Measurements from ENCODE around the gene PPP2R5C.

PPP2R5C gene

DNA sequence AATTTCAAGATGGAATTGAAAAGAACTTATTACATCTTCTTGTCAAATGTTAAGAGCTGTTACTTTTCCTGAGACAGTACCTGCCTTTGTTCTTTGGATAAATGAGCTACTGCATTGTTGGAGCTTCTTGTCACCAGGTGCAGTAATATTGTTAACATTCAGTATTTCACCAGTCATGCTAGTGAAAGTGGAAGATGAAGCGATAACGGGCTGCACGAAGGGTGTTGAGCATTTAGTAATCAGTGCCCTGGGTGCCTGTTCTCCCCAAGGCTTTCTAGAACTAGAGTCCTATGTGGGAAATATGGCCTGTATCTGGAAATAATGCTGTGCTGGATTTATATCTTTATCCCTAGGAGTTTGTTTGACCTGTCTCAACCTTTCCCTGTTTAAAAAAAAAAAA is 83.2 kb downstream of the PPP2R5C start:
- DNase-seq, result no peak

DNA sequence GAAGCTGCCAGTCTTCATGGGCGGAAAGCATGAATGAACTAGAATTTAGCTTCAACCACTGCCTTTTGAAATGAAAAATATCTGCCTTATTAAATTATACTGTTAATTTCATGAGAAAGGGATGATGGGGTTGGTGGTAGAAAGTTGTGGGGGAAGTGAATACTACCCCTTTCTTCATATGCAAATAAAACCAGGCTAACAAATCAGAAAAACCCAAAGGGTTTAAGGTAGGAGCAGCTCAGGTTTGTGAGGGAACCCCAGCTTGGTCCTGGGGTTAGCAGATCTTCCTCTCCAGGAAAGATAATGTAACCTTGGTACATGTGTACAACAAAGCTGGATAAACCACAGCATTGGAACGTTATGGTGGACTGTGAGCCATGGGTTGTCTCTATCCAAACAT is 84.0 kb downstream of the PPP2R5C start:
- no peak for DNase-seq

DNA sequence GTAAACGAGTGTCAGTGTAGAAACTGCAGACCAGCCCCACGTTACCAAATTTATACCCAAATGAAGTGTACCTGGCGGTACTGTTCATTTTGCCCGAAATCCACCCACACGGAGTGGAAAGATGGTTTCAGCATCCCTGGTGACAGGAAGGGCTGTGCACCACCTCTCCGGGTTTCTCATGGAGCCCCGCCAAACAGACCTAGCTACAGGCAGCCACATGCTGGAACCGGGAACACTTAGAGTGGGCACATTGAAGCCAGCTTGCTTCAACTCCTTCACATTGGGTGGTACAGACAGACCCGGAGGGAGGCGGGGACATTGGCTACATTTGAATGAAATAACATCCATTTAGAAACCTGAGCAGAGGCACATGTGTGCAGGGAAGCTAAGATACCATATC is 84.4 kb downstream of the PPP2R5C start:
- DNase-seq, result no peak

DNA sequence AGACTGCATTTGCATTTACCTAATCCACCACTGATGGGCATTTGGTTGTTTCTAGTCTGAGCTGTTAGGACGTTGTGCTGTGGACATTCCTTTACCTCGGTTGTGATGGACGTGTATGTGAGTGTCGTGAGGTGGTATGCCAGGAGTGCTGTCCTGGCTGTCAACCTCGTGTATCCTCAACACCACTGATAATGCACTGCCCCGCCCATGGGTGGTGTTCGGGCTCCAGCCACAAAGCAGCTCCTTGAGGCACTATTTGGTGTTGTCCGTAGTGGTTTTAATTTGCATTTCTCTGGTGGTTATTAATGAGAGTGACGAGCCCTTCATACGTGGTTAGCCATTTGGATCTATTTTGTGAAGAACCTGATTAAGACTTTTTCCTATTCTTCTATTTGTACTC is 87.6 kb downstream of the PPP2R5C start:
- DNase-seq, result no peak

DNA sequence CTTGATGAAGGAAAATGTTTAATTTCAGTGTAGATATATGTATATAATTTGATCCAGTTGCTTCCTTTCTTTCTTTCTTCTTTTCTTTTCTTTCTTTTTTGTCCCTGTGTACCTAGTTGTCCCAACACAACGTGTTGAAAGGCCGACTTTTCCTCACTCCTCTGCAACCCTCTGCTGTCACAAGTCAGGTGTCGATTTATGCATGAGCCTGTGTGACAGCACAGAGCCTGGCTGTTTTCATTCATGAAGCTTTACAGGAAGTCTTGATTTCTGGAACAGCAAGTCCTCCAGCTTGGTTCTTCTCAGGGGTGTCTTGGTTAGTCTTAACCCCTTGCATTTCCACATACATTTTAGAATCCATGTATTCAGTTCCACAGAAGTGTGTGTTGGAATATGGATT is 88.1 kb downstream of the PPP2R5C start:
- no peak for DNase-seq

GRCh38 chr14:101851183-101851582 is 89.7 kb downstream of the PPP2R5C start:
- DNase-seq, result no peak

DNA sequence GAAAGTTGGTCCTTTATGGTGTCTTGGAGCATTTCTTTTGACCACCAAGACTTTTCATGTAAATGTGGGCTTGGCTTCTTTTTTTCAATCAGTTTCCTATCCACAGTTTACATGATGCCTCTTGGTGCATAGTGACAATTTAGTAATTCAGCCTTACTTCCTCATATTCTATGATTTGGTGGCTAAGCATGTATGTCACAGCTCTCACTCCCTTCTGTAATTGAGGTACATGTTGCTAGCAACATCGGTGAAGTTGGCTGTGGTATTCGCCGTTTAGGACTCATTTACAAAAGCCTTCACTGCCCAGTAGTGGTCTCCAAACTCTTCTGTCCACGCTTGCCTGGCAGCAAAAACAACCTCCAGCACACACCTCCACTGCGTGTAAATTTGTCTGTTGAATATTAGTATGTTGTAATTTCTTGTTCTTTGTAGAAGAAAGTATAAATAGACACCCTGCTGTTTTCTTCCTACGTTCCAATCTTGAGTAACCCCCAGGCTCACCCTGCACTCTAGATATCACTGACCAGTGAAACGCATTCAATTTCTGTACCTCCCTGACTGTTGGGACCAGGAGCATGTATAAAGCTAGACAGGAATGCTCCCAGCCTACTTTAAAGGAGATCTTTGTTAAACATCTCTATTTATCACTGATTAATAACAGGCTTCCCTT is 90.4 kb downstream of the PPP2R5C start:
- DNase-seq, result no peak

DNA sequence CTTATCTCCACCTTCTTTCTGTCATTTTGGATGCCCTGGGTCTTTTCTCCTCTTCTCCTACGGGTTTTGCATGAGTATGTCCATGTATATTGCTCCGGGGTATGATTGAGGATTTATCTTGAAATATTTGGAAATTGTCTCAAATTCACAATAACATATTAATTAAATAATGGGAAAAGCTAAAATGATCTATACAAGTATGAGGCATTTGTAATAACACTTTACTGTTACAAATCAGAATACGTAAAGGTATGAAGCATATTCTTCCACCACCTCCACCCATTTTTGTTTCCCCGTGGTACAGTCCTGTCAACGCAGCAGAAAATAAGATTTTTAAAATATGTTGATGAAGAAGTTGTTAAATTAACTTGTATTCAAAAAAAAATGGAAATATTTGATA is 91.3 kb downstream of the PPP2R5C start:
- no peak for DNase-seq

DNA sequence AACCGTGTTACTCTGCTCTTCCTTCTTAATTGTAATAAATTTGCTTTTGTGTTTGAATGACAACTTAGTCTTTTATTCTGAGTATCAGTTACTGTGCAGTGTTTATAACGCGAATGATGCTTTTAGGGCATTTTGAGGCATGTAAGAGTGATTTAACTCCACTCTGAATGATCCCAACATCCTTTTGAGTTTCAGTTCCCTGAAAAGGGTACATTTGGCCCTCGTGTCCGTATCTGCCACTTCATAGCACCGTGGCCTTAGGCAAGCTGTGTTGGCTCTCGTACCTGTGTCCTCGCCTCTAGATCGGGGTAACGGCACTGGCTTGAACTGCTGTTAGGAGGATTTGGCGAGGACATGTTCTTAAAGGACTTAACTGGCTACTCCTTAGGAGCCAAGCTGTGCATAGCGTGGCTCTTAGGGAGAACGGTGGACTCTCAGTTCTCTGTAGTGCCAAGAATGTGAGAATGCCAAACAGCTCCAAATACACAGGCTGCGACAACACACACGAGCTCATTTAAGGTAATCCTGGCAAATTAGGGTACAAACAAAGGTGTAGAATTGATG is 92.0 kb downstream of the PPP2R5C start:
- DNase-seq, result no peak

- no peak for DNase-seq
Observed at GRCh38 chr14:101854366-101854765, 92.9 kb downstream of the PPP2R5C start.

- DNase-seq, result no peak
Observed at GRCh38 chr14:101855958-101856357, 94.4 kb downstream of the PPP2R5C start.

DNA sequence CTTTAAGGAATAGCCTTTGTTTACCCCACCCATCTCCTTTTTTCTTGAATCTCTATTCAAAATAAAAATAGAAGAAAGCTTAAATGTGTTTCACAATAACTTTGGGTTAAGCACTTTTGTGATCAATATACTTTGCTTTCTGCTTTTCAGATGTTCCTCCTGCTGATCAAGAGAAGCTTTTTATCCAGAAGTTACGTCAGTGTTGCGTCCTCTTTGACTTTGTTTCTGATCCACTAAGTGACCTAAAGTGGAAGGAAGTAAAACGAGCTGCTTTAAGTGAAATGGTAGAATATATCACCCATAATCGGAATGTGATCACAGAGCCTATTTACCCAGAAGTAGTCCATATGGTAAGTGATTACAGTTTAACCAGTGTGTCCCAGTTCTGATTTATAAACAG is 95.0 kb downstream of the PPP2R5C start:
- no peak for DNase-seq

GRCh38 chr14:101857226-101857625 is 95.7 kb downstream of the PPP2R5C start:
- no peak for DNase-seq

- no peak for DNase-seq
Observed at GRCh38 chr14:101858791-101859537, 97.5 kb downstream of the PPP2R5C start.

DNA sequence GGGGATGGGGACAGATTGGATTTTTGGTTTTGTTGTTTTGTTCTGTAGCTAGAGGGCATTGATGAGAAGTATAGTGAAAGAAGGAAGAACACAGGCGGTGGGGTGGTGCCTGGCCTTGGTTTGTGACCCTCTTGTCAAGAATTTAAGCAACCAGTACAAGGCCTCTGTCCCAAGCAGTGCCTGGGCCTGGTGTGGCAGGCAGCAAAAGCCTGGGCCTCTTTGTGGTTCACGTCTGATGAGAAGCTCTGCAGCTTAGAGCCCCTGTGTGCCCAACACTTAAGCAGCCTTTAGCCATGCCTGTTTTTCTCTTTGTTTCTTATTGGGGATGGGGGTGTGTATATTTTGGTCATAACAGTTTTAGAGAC is 98.0 kb downstream of the PPP2R5C start:
- no peak for DNase-seq

- no peak for DNase-seq
Observed at GRCh38 chr14:101859958-101860357, 98.4 kb downstream of the PPP2R5C start.

- DNase-seq, result no peak
Observed at GRCh38 chr14:101861464-101861863, 100.0 kb downstream of the PPP2R5C start.

GRCh38 chr14:101862177-101862576 is 100.7 kb downstream of the PPP2R5C start:
- no peak for DNase-seq

- no peak for DNase-seq
Observed at GRCh38 chr14:101862711-101863110, 101.2 kb downstream of the PPP2R5C start.

DNA sequence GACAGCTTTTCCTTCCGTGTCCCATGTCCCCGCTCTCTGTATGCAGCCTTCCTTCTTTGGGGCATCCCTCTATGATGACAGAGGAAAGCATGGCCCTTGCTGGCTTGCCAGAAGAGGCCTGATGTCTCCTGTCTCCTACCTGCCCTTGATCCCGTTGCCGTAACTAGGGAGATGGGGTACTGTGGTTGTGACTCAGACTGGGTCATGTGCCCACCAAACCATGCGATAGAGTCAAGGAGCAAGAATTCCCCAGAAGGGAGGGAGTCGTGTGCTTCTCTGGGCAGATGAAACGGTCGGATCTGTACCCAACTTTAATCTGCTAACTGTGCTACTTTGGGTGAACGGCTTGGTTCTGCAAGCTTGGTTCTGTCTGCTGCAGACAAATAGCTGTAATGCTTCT is 103.8 kb downstream of the PPP2R5C start:
- DNase-seq, result no peak

GRCh38 chr14:101867854-101868253 is 106.3 kb downstream of the PPP2R5C start:
- DNase-seq, result no peak

- no peak for DNase-seq
Observed at GRCh38 chr14:101869217-101869616, 107.7 kb downstream of the PPP2R5C start.

DNA sequence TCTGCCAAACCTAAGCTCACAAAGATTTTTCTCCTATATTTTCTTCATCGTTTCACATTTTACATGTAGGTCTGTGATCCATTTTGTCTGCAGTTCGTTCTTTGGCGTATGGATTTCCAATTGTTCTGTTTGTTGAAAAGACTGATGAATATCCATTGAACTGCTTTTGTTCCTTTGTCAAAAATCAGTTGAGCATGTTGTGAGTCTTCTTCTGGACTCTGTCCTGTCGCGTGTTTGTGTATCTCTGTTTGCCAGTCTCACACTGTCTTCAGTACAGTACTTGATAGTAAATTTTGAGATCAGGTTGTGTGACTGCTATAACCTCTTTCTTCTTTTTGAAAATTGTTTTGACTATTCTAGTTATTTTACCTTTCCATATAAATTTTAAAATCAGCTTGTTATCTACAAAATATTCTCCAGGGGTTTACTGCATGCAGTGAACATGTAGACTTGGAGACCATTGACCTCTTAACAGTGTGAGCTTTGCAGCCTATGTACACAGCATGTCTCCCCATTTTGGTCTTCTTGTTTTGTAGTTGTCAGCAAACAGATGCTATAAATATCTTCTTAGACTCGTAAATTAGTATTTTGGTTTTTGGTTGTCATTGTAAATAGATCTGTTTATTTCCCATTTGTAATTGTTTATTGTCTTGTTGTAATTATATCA is 108.9 kb downstream of the PPP2R5C start:
- no peak for DNase-seq

GRCh38 chr14:101872346-101872745 is 110.8 kb downstream of the PPP2R5C start:
- no peak for DNase-seq

Data from NCI-H2081 treated with DMSO at 0.1 percent for 48 hours (cell line).